ENCODE measurements around the gene NEK9. TPM values are rescaled to one million over a fixed set of nuclear protein-coding genes. Genes with fewer than 3 reads are reported as not detected.

Gene NEK9
- total and polyA plus RNA-seq, 9 of the 15 experiments (the other 6 are each of a cell fraction or from before 2014, with no cell fraction given): 2.8 to 39.6 (median 19.8) TPM

DNA sequence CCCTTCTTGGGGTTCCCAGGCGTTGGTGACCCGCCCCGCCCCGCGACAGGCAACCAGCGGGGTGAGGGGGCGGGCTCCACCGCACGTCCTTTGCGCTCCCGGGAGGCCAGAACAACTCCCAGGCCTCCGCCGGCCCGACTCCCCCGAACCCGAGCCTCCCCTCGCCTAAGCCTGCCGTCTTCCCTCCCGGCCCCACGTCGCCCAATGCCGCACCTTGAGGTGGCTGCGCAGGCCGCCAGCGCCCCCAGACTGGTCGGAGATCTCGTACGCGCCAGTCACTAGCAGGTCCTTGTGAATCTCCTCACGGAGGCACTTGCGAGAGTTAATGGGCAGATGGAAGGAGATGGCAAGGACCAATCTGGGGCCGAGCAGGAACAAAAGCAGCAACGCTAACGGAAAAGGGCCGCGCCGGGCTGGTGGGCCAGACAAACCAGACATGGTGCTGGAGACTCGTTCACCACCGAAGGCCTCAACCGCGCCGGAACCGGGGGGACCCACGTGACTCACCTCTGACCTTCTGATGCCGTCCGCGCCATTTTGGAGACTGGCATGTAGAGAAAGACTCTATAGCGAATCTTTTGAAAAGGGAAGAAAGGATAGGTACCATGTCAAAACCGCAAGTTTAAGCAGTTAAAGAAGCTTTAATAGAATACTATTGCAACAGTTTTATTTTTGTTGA lies 49.4 kb upstream of the NEK9 start, which contains the start of gene TMED10 (continued):
- TF ChIP-seq, protein P1, sequence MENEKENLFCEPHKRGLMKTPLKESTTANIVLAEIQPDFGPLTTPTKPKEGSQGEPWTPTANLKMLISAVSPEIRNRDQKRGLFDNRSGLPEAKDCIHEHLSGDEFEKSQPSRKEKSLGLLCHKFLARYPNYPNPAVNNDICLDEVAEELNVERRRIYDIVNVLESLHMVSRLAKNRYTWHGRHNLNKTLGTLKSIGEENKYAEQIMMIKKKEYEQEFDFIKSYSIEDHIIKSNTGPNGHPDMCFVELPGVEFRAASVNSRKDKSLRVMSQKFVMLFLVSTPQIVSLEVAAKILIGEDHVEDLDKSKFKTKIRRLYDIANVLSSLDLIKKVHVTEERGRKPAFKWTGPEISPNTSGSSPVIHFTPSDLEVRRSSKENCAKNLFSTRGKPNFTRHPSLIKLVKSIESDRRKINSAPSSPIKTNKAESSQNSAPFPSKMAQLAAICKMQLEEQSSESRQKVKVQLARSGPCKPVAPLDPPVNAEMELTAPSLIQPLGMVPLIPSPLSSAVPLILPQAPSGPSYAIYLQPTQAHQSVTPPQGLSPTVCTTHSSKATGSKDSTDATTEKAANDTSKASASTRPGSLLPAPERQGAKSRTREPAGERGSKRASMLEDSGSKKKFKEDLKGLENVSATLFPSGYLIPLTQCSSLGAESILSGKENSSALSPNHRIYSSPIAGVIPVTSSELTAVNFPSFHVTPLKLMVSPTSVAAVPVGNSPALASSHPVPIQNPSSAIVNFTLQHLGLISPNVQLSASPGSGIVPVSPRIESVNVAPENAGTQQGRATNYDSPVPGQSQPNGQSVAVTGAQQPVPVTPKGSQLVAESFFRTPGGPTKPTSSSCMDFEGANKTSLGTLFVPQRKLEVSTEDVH (IDR thresholded peaks at IDR 0.05; ENCODE audit: low read depth, partially characterized antibody): peak; percentile 70
- TF ChIP-seq SIN3A (IDR thresholded peaks at IDR 0.05; ENCODE audit: borderline replicate concordance in 2 of 2, control insufficient read depth in 1 of 2, low read depth in 2 of 2, low read length in 2 of 2): peak in 1 of 2 experiments; percentile 23; a peak in 1 of 4 replicates
- TF ChIP-seq HNRNPL (IDR thresholded peaks at IDR 0.05; ENCODE audit: low read depth, low read length): no peak
- TF ChIP-seq RBBP5 (IDR thresholded peaks at IDR 0.05; ENCODE audit: borderline replicate concordance, insufficient read depth, low read length, poor library complexity, severe bottlenecking): peak; percentile 83
- TF ChIP-seq ETV6 (IDR thresholded peaks at IDR 0.05; ENCODE audit: borderline replicate concordance in 1 of 2, low read depth in 2 of 2, low read length in 1 of 2): no peak
- 0 out of 2 replicates have a peak, but pooled peaks have one; percentile 49 for TF ChIP-seq ETV6 (CRISPR knock-in tag; IDR thresholded peaks at IDR 0.05; ENCODE audit: borderline replicate concordance)
- TF ChIP-seq ZNF143 (CRISPR knock-in tag; IDR thresholded peaks at IDR 0.05): peak; percentile 17; the same call in 1 of the 2 replicates
- TF ChIP-seq KAT7 (CRISPR knock-in tag; IDR thresholded peaks at IDR 0.05; ENCODE audit: borderline replicate concordance): 0 out of 2 replicates have a peak, but pooled peaks have one; percentile 65
- peak; percentile 58 for TF ChIP-seq SP1 (CRISPR knock-in tag; IDR thresholded peaks at IDR 0.05)
- peak; percentile 96 for TF ChIP-seq RBFOX2 (IDR thresholded peaks at IDR 0.05; ENCODE audit: low read depth, low read length)
- TF ChIP-seq ATF1 (CRISPR knock-in tag; IDR thresholded peaks at IDR 0.05): no peak
- peak; percentile 73 for TF ChIP-seq ATF1 (tag; IDR thresholded peaks at IDR 0.05)
- TF ChIP-seq XRCC3 (IDR thresholded peaks at IDR 0.05): no peak
- TF ChIP-seq, protein P2, sequence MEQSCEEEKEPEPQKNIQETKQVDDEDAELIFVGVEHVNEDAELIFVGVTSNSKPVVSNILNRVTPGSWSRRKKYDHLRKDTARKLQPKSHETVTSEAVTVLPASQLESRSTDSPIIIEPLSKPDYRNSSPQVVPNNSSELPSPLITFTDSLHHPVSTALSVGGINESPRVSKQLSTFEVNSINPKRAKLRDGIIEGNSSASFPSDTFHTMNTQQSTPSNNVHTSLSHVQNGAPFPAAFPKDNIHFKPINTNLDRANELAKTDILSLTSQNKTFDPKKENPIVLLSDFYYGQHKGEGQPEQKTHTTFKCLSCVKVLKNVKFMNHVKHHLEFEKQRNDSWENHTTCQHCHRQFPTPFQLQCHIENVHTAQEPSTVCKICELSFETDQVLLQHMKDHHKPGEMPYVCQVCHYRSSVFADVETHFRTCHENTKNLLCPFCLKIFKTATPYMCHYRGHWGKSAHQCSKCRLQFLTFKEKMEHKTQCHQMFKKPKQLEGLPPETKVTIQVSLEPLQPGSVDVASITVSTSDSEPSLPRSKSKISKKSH (CRISPR knock-in tag; IDR thresholded peaks at IDR 0.05): no peak
- TF ChIP-seq POLR2G (IDR thresholded peaks at IDR 0.05; ENCODE audit: low read depth, low read length): peak; percentile 90
- TF ChIP-seq, protein P3, sequence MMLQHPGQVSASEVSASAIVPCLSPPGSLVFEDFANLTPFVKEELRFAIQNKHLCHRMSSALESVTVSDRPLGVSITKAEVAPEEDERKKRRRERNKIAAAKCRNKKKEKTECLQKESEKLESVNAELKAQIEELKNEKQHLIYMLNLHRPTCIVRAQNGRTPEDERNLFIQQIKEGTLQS (IDR thresholded peaks at IDR 0.05): peak; percentile 49; the same call in 1 of the 2 replicates
- TF ChIP-seq, protein P3 (CRISPR knock-in tag; conservative IDR thresholded peaks at IDR 0.05): no peak
- TF ChIP-seq, protein P4, sequence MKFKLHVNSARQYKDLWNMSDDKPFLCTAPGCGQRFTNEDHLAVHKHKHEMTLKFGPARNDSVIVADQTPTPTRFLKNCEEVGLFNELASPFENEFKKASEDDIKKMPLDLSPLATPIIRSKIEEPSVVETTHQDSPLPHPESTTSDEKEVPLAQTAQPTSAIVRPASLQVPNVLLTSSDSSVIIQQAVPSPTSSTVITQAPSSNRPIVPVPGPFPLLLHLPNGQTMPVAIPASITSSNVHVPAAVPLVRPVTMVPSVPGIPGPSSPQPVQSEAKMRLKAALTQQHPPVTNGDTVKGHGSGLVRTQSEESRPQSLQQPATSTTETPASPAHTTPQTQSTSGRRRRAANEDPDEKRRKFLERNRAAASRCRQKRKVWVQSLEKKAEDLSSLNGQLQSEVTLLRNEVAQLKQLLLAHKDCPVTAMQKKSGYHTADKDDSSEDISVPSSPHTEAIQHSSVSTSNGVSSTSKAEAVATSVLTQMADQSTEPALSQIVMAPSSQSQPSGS (CRISPR knock-in tag; IDR thresholded peaks at IDR 0.05): no peak
- 0 out of 2 replicates have a peak, but pooled peaks have one; percentile 65 for TF ChIP-seq FOXP1 (CRISPR knock-in tag; IDR thresholded peaks at IDR 0.05)
- TF ChIP-seq BCOR (IDR thresholded peaks at IDR 0.05): peak; percentile 27; the same call in 1 of the 2 replicates
- TF ChIP-seq ZNF778 (CRISPR knock-in tag; IDR thresholded peaks at IDR 0.05): no peak
- no peak for TF ChIP-seq NELFE (IDR thresholded peaks at IDR 0.05; ENCODE audit: insufficient read depth, insufficient read length)
